GM12891 (cell line): ENCODE results near the gene SLC2A10.

ENCODE experiments used
- POLR2A ChIP-seq: IDR thresholded peaks from 2 replicates; pipeline ENCODE4 v1.6.1; 2011; ENCODE audit warnings: low read depth, low read length, control low read depth
- SPI1 ChIP-seq: IDR thresholded peaks from 2 replicates; pipeline ENCODE4 v1.6.1; 2011; ENCODE audit warnings: low read depth, low read length, control low read depth

- TF ChIP-seq POLR2A (no peak), SPI1 (no peak)
These were observed 35.8 kb upstream of the SLC2A10 start for GRCh38 chr20:46673394-46674252.
